ENCODE results near the gene QKI. TPM values are rescaled to one million over a fixed set of nuclear protein-coding genes. Genes with fewer than 3 reads are reported as not detected.

The QKI gene
- total and polyA plus RNA-seq, 2 experiments from 2014 or later, result 148 to 503 TPM

DNA sequence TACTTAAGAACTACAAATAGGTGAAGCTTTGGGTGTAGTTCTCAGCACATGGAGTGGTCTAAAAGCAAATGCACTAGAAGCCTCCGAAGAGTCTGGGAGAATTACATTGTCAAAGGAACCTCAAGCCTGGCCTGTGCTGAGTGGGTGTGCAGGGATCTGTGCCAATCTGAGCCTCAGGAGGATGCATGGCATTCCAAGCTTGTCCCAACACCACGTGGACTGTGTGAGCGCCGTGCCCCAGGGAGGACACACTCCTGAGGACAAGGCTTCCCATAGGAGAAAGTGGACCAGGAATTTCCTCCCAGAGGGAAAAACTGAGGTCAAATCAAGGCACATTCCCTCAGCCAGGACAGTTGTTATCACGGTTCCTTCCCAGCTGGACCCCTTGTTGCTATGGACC is 185.8 kb downstream of the QKI start:
- H3K27me3 ChIP-seq, result no peaks in the 10 kb centered on the region
- H3K4me3 ChIP-seq, result no peak overlapping the region
- no peak for DNase-seq (ENCODE audit: low read depth in 1 of 2, low spot score in 1 of 2)
- no peaks in the 10 kb centered on the region for H3K9me3 ChIP-seq (ENCODE audit: low read depth)
- TF ChIP-seq, protein P1, sequence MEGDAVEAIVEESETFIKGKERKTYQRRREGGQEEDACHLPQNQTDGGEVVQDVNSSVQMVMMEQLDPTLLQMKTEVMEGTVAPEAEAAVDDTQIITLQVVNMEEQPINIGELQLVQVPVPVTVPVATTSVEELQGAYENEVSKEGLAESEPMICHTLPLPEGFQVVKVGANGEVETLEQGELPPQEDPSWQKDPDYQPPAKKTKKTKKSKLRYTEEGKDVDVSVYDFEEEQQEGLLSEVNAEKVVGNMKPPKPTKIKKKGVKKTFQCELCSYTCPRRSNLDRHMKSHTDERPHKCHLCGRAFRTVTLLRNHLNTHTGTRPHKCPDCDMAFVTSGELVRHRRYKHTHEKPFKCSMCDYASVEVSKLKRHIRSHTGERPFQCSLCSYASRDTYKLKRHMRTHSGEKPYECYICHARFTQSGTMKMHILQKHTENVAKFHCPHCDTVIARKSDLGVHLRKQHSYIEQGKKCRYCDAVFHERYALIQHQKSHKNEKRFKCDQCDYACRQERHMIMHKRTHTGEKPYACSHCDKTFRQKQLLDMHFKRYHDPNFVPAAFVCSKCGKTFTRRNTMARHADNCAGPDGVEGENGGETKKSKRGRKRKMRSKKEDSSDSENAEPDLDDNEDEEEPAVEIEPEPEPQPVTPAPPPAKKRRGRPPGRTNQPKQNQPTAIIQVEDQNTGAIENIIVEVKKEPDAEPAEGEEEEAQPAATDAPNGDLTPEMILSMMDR (IDR thresholded peaks at IDR 0.05; ENCODE audit: low read depth, low read length), result no peak
- H3K27ac ChIP-seq, result no peak overlapping the region
- H3K4me1 ChIP-seq (ENCODE audit: low read depth), result no peaks in the 10 kb centered on the region
- H3K36me3 ChIP-seq, result no peaks in the 10 kb centered on the region

DNA sequence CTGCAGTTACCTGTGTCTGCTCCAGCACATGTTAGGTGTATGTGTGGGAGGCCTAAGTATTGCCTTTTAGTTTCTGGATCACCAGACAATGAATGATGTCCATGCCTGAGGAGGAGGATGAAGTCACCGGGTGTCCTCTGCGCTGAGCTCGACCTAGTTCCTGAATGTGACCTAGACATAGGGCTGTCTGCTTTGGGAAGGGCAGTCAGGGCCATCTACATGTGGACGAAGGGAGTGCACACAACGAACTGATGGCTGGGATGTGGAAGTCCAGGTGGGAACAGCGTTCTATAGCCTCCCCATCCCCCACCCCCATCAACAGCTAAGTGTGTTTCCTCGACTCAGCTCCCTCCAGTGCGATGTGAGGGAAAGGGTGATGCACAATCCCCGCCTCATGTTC is 186.3 kb downstream of the QKI start:
- Histone ChIP-seq H3K9me3 (ENCODE audit: low read depth) (no peaks in the 10 kb centered on the region), H3K36me3 (no peaks in the 10 kb centered on the region), H3K4me1 (ENCODE audit: low read depth) (no peaks in the 10 kb centered on the region), H3K4me3 (no peak overlapping the region), H3K27me3 (no peaks in the 10 kb centered on the region), H3K27ac (no peak overlapping the region)
- TF ChIP-seq, protein P1 (IDR thresholded peaks at IDR 0.05; ENCODE audit: low read depth, low read length), result no peak
- DNase-seq (ENCODE audit: low read depth in 1 of 2, low spot score in 1 of 2), result no peak

DNA sequence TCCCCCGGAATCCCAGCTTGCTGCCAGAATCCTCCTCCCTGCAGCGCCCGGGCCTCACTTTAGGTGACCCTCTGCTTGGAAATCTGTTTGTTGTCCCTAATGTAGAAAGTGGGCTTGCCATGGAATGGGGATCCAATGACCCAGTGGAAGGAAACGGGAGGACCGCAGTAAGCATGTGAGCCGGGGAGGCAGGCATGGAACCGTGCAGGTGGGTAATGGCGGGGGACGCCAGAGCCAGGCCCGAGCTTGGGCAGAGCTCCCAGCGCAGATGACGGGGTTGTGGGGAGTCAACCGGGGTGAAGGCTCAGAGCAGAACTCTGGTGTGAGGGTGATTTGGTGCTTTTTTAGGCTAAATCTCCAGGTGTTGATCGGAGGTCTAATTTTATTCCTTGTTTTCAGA is 188.3 kb downstream of the QKI start:
- Histone ChIP-seq H3K36me3 (no peaks in the 10 kb centered on the region), H3K27me3 (no peaks in the 10 kb centered on the region), H3K4me3 (no peak overlapping the region), H3K9me3 (ENCODE audit: low read depth) (no peaks in the 10 kb centered on the region), H3K27ac (no peak overlapping the region), H3K4me1 (ENCODE audit: low read depth) (no peaks in the 10 kb centered on the region)
- no peak for DNase-seq (ENCODE audit: low read depth in 1 of 2, low spot score in 1 of 2)
- TF ChIP-seq, protein P1 (IDR thresholded peaks at IDR 0.05; ENCODE audit: low read depth, low read length), result no peak

DNA sequence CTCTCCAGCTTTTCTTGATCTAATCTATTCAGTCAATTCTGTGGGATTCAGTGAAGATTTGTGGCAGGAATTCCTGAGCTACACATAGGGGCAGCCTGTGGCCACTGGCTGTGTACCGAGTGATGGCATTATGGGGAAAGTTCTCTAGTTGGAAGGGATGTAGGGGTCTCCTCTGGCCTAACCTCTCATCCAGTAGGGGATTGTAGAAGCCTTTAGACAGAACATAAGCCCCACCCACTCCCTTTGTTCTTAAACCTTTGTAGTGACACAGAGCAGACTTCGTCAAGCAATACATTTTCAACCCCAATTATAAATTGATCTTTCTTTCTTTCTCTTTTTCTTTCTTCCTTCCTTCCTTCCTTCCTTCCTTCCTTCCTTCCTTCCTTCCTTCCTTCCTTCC is 188.9 kb downstream of the QKI start:
- no peaks in the 10 kb centered on the region for H3K36me3 ChIP-seq

DNA sequence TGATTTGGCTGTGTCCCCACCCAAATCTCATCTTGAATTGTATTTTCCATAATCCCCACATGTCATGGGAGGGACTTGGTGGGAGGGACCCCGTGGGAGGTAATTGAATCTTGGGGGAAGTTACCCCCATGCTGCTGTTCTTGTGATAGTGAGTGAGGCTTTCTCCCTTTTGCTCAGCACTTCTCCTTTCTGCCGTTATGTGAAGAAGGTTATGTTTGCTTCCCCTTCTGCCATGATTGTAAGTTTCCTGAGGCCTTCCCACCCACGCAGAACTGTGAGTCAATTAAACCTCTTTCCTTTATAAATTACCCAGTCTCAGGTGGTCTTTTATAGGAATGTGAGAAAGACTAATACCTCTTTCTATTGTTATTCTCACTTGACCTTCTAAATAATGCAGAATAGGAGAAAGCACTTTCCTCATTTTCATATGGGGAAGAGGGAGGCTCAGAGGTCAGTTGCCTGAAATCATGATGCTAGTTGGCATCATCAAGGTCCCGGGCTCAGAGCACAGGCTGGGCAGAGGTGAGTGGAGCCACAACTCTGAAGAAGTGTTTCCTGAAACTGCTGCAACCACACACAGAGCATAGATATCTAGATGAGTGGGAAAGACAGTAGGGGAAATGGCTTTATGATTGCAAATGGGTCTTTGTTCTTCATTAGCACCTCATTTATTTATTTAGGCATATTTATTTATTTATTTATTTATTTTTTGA is 191.0 kb downstream of the QKI start:
- H3K4me3 ChIP-seq, result no peak overlapping the region
- H3K27ac ChIP-seq, result no peak overlapping the region
- H3K9me3 ChIP-seq (ENCODE audit: low read depth), result no peaks in the 10 kb centered on the region
- TF ChIP-seq, protein P1 (IDR thresholded peaks at IDR 0.05; ENCODE audit: low read depth, low read length), result no peak
- H3K27me3 ChIP-seq, result no peaks in the 10 kb centered on the region
- no peaks in the 10 kb centered on the region for H3K36me3 ChIP-seq
- DNase-seq (ENCODE audit: low read depth in 1 of 2, low spot score in 1 of 2), result no peak
- H3K4me1 ChIP-seq (ENCODE audit: low read depth), result no peaks in the 10 kb centered on the region

More for the DNA sequence above, 188.9 kb downstream of the QKI start:
- Histone ChIP-seq H3K4me1 (ENCODE audit: low read depth) (no peaks in the 10 kb centered on the region), H3K27ac (no peak overlapping the region), H3K27me3 (no peaks in the 10 kb centered on the region), H3K9me3 (ENCODE audit: low read depth) (no peaks in the 10 kb centered on the region), H3K4me3 (no peak overlapping the region)
- DNase-seq (ENCODE audit: low read depth in 1 of 2, low spot score in 1 of 2), result no peak
- TF ChIP-seq, protein P1 (IDR thresholded peaks at IDR 0.05; ENCODE audit: low read depth, low read length), result no peak

Data from cardiac muscle cell (in vitro differentiated cells and primary cell).